Activated B cell treated with CpG ODN at 0.5 μM for 24 hours (primary cell): Measurements from ENCODE around the gene AK2. TPM values are rescaled to one million over a fixed set of nuclear protein-coding genes. Genes with fewer than 3 reads are reported as not detected.
"Not testable (repeated sequence)": the region's sequence is repeated elsewhere in the genome, so short reads cannot be mapped to it uniquely, and the experiment has no call there.

Experiments
- ATAC-seq: fragments of 200-7000 bp; cut with Tn5 transposase; one replicate; pipeline ENCODE4 v1.10.0; 2021; ENCODE audit warnings: low read depth, mild to moderate bottlenecking, moderate library complexity
- CTCF ChIA-PET: fragments of 350-600 bp; sonication (Branson Sonifier 250); formaldehyde crosslinking; loops from one replicate; lab custom pipeline; 2021; ENCODE audit warnings: antibody characterized with exemption; lab: Charles Lee
- POLR2A ChIA-PET: fragments of 350-600 bp; sonication (Branson Sonifier 250); formaldehyde crosslinking; loops from one replicate; lab custom pipeline; 2021; ENCODE audit warnings: antibody characterized with exemption; lab: Charles Lee
- DNase-seq: peaks from one replicate; pipeline ENCODE4 v3.0.0; 2022
- H3K27ac Mint-ChIP-seq: one replicate; pipeline ENCODE4 v1.8.0; 2020; ENCODE audit warnings: mixed read lengths
- H3K27me3 Mint-ChIP-seq: one replicate; pipeline ENCODE4 v1.8.0; 2021; ENCODE audit warnings: mixed read lengths
- H3K36me3 Mint-ChIP-seq: one replicate; pipeline ENCODE4 v1.8.0; 2021; ENCODE audit warnings: low read depth, mixed read lengths
- H3K4me1 Mint-ChIP-seq: one replicate; pipeline ENCODE4 v1.8.0; 2021; ENCODE audit warnings: mixed read lengths
- H3K4me3 Mint-ChIP-seq: one replicate; pipeline ENCODE4 v1.8.0; 2020; ENCODE audit warnings: mild to moderate bottlenecking, mixed read lengths
- H3K9me3 Mint-ChIP-seq: one replicate; pipeline ENCODE4 v1.8.0; 2020; ENCODE audit warnings: mixed read lengths
- intact Hi-C: fragments of 100-400 bp; cut with micrococcal nuclease; formaldehyde crosslinking; loops from one replicate; pipeline ENCODE4 v1.15.1; 2024
- total RNA-seq: library from RNA; stranded (reverse); gene quantifications from 2 replicates; pipeline ENCODE4 v1.2.3, GENCODE V29; 2022
- TF ChIP-seq, protein P1 (sequence below): fragments of 200-600 bp; IDR thresholded peaks from one replicate; pipeline ENCODE4 v1.8.0; 2022; ENCODE audit warnings: antibody characterized with exemption, mild to moderate bottlenecking

AK2 gene
- total RNA-seq, 1 donor from 2014 or later, result 162 TPM

DNA sequence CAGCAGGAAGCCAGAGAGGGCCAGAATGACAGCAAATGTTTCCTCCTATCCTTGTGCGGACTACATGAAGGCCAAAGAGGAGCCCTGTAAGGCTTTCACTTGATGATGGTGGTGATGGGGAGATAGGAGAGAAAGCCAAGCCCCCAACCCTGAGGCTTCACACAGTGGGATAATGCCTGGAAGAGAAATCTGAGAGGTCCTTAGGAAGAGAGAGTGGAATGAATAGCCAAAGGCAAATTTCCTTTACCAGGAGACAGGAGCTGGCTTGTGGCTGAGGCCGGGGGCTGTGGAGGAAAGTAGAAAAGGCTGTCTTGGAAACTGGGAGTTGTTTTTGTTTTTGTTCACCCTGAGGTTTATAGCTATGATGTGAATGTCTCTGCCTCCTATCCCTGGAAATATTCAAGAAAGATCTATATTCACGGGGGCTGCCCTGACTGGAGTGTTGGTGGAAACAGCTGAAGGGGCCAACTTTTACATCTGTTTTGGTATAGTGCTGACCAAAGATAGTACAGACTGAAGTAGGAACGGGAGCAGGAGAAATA, 59.1 kb downstream of the AK2 start:
- peak overlapping the region; percentile 19 for H3K27ac Mint-ChIP-seq
- H3K4me1 Mint-ChIP-seq, result peaks cover 34% of the 10 kb centered on the region
- POLR2A ChIA-PET, result interaction anchor here (1.0 to 2.5 kb wide), 2 partner anchors 12 to 14 kb away, joined by 4 to 13 read pairs; partner anchors contain the start of gene RNF19B
- DNase-seq (no peak), ATAC-seq (no peak)
- H3K36me3 Mint-ChIP-seq, result no peaks in the 10 kb centered on the region
- CTCF ChIA-PET, result no interaction called here
- peaks cover under 1% of the 10 kb centered on the region for H3K27me3 Mint-ChIP-seq
- TF ChIP-seq, protein P1, sequence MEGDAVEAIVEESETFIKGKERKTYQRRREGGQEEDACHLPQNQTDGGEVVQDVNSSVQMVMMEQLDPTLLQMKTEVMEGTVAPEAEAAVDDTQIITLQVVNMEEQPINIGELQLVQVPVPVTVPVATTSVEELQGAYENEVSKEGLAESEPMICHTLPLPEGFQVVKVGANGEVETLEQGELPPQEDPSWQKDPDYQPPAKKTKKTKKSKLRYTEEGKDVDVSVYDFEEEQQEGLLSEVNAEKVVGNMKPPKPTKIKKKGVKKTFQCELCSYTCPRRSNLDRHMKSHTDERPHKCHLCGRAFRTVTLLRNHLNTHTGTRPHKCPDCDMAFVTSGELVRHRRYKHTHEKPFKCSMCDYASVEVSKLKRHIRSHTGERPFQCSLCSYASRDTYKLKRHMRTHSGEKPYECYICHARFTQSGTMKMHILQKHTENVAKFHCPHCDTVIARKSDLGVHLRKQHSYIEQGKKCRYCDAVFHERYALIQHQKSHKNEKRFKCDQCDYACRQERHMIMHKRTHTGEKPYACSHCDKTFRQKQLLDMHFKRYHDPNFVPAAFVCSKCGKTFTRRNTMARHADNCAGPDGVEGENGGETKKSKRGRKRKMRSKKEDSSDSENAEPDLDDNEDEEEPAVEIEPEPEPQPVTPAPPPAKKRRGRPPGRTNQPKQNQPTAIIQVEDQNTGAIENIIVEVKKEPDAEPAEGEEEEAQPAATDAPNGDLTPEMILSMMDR, result no peak
- intact Hi-C loops, result no loop called here
- H3K9me3 Mint-ChIP-seq, result no peaks in the 10 kb centered on the region
- no peak overlapping the region for H3K4me3 Mint-ChIP-seq

DNA sequence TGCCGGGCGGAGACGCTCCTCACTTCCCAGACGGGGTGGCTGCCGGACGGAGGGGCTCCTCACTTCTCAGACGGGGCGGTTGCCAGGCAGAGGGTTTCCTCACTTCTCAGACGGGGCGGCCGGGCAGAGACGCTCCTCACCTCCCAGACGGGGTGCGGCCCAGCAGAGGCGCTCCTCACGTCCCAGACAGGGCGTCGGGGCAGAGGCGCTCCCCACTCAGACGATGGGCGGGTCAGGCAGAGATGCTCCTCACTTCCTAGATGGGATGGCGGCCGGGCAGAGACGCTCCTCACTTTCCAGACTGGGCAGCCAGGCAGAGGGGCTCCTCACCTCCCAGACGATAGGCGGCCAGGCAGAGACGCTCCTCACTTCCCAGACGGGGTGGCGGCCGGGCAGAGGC, 61.6 kb downstream of the AK2 start:
- H3K4me3 Mint-ChIP-seq, H3K36me3 Mint-ChIP-seq, POLR2A ChIA-PET, DNase-seq, CTCF ChIA-PET, H3K27ac Mint-ChIP-seq, H3K9me3 Mint-ChIP-seq, ATAC-seq, intact Hi-C loops: not testable (repeated sequence)
- Mint-ChIP-seq H3K4me1 (peaks cover 16% of the 10 kb centered on the region), H3K27me3 (peaks cover 13% of the 10 kb centered on the region)

DNA sequence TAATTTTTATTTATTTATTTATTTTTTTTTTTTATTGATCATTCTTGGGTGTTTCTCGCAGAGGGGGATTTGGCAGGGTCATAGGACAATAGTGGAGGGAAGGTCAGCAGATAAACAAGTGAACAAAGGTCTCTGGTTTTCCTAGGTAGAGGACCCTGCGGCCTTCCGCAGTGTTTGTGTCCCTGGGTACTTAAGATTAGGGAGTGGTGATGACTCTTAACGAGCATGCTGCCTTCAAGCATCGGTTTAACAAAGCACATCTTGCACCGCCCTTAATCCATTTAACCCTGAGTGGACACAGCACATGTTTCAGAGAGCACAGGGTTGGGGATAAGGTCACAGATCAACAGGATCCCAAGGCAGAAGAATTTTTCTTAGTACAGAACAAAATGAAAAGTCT, 63.2 kb downstream of the AK2 start:
- H3K4me3 Mint-ChIP-seq, ATAC-seq: not testable (repeated sequence)

DNA sequence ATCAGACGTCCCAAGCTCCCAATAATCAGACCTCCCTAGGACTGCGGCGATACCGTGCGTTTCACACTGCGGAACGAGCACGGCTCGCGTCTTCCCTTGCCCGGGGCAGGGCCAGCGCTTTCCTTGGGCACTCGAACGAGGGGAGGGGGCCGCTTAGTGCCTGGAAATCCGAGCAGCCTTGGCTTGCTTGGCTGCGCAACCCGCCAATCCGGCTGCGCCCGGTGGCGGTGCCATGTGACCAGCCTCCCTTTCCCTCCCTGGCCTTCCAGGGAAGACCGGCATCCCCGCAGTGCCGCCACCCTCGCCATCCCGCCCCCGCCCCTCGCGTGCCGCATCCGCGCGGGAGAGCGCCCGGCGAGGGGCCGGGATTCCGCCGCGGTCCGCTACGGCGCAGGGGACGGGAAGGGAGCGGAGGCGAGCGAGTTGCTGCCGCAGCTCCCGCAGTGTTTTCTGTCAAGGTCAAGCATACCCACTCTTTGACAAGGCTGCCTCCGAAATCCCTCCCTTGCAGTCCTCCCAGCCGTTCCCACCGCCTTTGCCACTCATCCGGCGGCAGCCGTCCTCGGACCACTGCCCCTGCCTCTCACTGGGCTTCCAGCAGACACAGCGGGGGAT, 63.8 kb downstream of the AK2 start:
- no peak overlapping the region for H3K27ac Mint-ChIP-seq
- TF ChIP-seq, protein P1, result no peak
- H3K4me3 Mint-ChIP-seq, result peak overlapping the region; percentile 73
- ChIA-PET CTCF (no interaction called here), POLR2A (interaction anchor here (0.7 to 5.7 kb wide), 4 partner anchors 8 to 102 kb away, joined by 3 to 39 read pairs (median 4); partner anchors contain the start of gene RNF19B)
- no peaks in the 10 kb centered on the region for H3K9me3 Mint-ChIP-seq
- peaks cover 12% of the 10 kb centered on the region for H3K4me1 Mint-ChIP-seq
- DNase-seq (no peak), ATAC-seq (peak; percentile 21)
- H3K36me3 Mint-ChIP-seq, result no peaks in the 10 kb centered on the region
- intact Hi-C loops, result no loop called here
- H3K27me3 Mint-ChIP-seq, result peaks cover 13% of the 10 kb centered on the region

More for the DNA sequence above, 63.2 kb downstream of the AK2 start:
- intact Hi-C loops, H3K9me3 Mint-ChIP-seq, H3K36me3 Mint-ChIP-seq, DNase-seq, CTCF ChIA-PET, H3K27ac Mint-ChIP-seq: not testable (repeated sequence)
- Mint-ChIP-seq H3K27me3 (peaks cover 13% of the 10 kb centered on the region), H3K4me1 (peaks cover 12% of the 10 kb centered on the region)
- POLR2A ChIA-PET, result interaction anchor here (0.7 kb wide), 2 partner anchors 9 to 101 kb away, joined by 3 to 4 read pairs; partner anchors contain the start of gene RNF19B

DNA sequence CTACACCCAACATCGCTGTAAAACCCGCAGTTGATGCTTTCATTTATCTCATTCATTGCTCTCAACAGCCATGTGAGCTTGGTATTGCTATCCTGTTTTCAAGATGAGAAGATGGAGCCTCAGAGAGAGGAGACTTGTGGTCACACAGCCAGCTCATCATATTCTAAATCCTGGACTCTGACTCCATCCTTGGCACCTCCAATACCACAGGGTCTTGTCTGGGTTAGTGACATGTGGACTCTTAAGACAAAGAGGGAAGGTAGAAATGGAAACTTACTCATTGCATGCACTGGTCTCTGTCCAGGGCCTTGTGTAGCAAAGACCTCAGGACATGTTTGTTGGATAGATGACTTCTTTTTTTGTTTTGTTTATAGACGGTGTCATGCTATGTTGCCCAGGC, 65.1 kb downstream of the AK2 start:
- intact Hi-C loops, result no loop called here
- H3K4me3 Mint-ChIP-seq, result no peak overlapping the region
- ATAC-seq (no peak), DNase-seq (no peak)
- CTCF ChIA-PET, result no interaction called here
- no peak overlapping the region for H3K27ac Mint-ChIP-seq
- TF ChIP-seq, protein P1, result no peak
- no peaks in the 10 kb centered on the region for H3K9me3 Mint-ChIP-seq
- POLR2A ChIA-PET, result interaction anchor here (5.7 kb wide), 1 partner anchor 10 kb away, joined by 39 read pairs; no protein-coding TSS in a partner anchor
- H3K36me3 Mint-ChIP-seq, result no peaks in the 10 kb centered on the region
- H3K27me3 Mint-ChIP-seq, result peaks cover 13% of the 10 kb centered on the region
- H3K4me1 Mint-ChIP-seq, result peaks cover 9% of the 10 kb centered on the region

DNA sequence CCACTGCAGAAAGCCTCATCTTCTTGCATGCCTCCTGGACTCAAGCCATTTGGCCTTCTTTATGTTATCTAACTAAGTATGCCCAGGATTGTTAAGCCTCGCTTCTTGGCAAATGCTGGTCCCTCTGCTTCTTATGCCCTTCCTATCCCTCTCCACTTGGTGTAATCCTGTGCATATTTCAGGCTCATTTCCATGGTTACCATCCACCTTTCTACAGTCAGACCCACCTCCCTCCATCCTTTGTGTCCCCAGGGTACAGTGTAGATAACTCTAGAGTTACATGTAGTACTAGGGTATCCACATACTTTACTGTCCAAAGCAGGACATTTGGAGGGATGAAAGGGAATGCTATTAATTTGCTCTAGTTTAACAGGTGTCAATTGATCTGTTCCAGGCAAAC, 65.5 kb downstream of the AK2 start:
- CTCF ChIA-PET, result no interaction called here
- Mint-ChIP-seq H3K27me3 (peaks cover 13% of the 10 kb centered on the region), H3K27ac (no peak overlapping the region), H3K4me1 (peaks cover 9% of the 10 kb centered on the region), H3K9me3 (no peaks in the 10 kb centered on the region), H3K36me3 (no peaks in the 10 kb centered on the region), H3K4me3 (no peak overlapping the region)
- ATAC-seq, result no peak
- no peak for DNase-seq
- TF ChIP-seq, protein P1, result no peak
- intact Hi-C loops, result no loop called here
- POLR2A ChIA-PET, result interaction anchor here (0.9 to 5.7 kb wide), 2 partner anchors 10 to 54 kb away, joined by 3 to 39 read pairs; no protein-coding TSS in a partner anchor
